K562 (cell line): ENCODE measurements around the gene VPS18. TPM values are rescaled to one million over a fixed set of nuclear protein-coding genes. Genes with fewer than 3 reads are reported as not detected.

ENCODE experiments used
- ATAC-seq: fragments of 200-7000 bp; cut with Tn5 transposase; 3 replicates; pipeline ENCODE4 v1.9.1; 2020; ENCODE audit warnings: moderate library complexity
- BruUV-seq: library from RNA; stranded (reverse); fragments of 400-500 nt; replicated peaks from 2 replicates; lab custom pipeline; 2021; lab: Mats Ljungman, UMichigan
- CTCF ChIA-PET: fragments of 300-600 bp; formaldehyde crosslinking; extraction: SDS; loops from one replicate; lab custom pipeline; 2021; ENCODE audit warnings: low intra/inter-chr PET ratio; lab: Yijun Ruan, JAX
- POLR2A ChIA-PET: fragments of 300-600, 350-650 bp; sonication (Branson Sonifier 250); formaldehyde crosslinking; extraction: SDS; loops from one replicate; lab custom pipeline; 2021; ENCODE audit warnings: antibody characterized with exemption, inconsistent platforms; lab: Yijun Ruan, JAX
- DNase-seq, 4 experiments: peaks; one replicate each; pipeline versions ENCODE4 v3.0.0 to v3.0.0-alpha.2; 2011 to 2018; ENCODE audit warnings: low spot score in 3 of 4, mixed read lengths in 3 of 4; ENCODE audit errors: extremely low read depth in 1 of 4
- FAIRE-seq: peaks from 2 replicates; lab custom pipeline; 2011; peaks lifted over from hg19 to GRCh38; lab: Jason Lieb, UNC
- H2AFZ ChIP-seq: 2 replicates; pipeline ENCODE4 v1.6.0; 2011; ENCODE audit warnings: low read depth, low read length, control low read depth, inconsistent platforms
- H3K27ac ChIP-seq: fragments of 200-600 bp; 3 replicates; pipeline ENCODE4 v1.8.0; 2011; ENCODE audit warnings: low read depth, mild to moderate bottlenecking, control low read depth, inconsistent platforms, low read length, moderate library complexity, mixed read lengths; ENCODE audit errors: extremely low read depth
- H3K27me3 ChIP-seq, 2 experiments: fragments of 300-600 bp in 1 of 2; 2 replicates in 1 of 2; 3 replicates in 1 of 2; pipeline versions ENCODE4 v1.6.0 to v1.8.0; 2011; ENCODE audit warnings: inconsistent platforms in 2 of 2, low read length in 2 of 2, mild to moderate bottlenecking in 1 of 2, mixed read lengths in 1 of 2, moderate library complexity in 1 of 2; ENCODE audit not compliant: control insufficient read depth in 2 of 2, insufficient read depth in 2 of 2
- H3K36me3 ChIP-seq: fragments of 300-600 bp; 3 replicates; pipeline ENCODE4 v1.8.0; 2011; ENCODE audit warnings: mild to moderate bottlenecking, low read length, inconsistent platforms; ENCODE audit not compliant: control insufficient read depth, insufficient read depth
- H3K4me1 ChIP-seq, 2 experiments: fragments of 200-600 bp in 1 of 2; replicated peaks in 1 of 2; 2 replicates in 1 of 2; 3 replicates in 1 of 2; pipeline versions ENCODE4 v1.5.1 to v1.8.0; 2011; ENCODE audit warnings: inconsistent platforms in 2 of 2, low read length in 2 of 2, mild to moderate bottlenecking in 1 of 2, mixed read lengths in 1 of 2, moderate library complexity in 1 of 2; ENCODE audit not compliant: control insufficient read depth in 2 of 2, insufficient read depth in 2 of 2
- H3K4me2 ChIP-seq: 2 replicates; pipeline ENCODE4 v1.6.1; 2011; ENCODE audit warnings: low read length, control low read depth, inconsistent platforms, mixed read lengths; ENCODE audit not compliant: insufficient read depth
- H3K4me3 ChIP-seq: fragments of 200-600 bp; sonication (generic), shearing (Covaris generic); 2 replicates; pipeline ENCODE4 v1.5.1; 2016; ENCODE audit warnings: control low read depth, inconsistent platforms
- H3K79me2 ChIP-seq: fragments of 200-600 bp; 3 replicates; pipeline ENCODE4 v1.8.0; 2011; ENCODE audit warnings: low read length, inconsistent platforms; ENCODE audit not compliant: control insufficient read depth, insufficient read depth
- H3K9ac ChIP-seq, 2 experiments: 2 replicates each; pipeline versions ENCODE4 v1.6.0 to v1.6.1; 2011; ENCODE audit warnings: low read depth in 2 of 2, low read length in 2 of 2, control low read depth in 1 of 2, inconsistent platforms in 1 of 2, mild to moderate bottlenecking in 1 of 2, mixed read lengths in 1 of 2; ENCODE audit not compliant: insufficient read depth in 1 of 2
- H3K9me1 ChIP-seq: one replicate; pipeline ENCODE4 v1.6.0; 2011; ENCODE audit warnings: inconsistent platforms, mild to moderate bottlenecking, low read length, moderate library complexity; ENCODE audit not compliant: control insufficient read depth, insufficient read depth
- H3K9me3 ChIP-seq: replicated peaks from 2 replicates; pipeline ENCODE4 v1.5.1; 2011; ENCODE audit warnings: low read depth, low read length, inconsistent platforms; ENCODE audit not compliant: control insufficient read depth, insufficient read depth
- H4K20me1 ChIP-seq: replicated peaks from 2 replicates; pipeline ENCODE4 v1.6.1; 2011; ENCODE audit warnings: low read length, inconsistent platforms, mixed read lengths; ENCODE audit not compliant: control insufficient read depth, insufficient read depth
- RBBP5 ChIP-seq: fragments of 200-600 bp; sonication (generic); IDR thresholded peaks from 2 replicates; pipeline ENCODE4 v1.6.1; 2012; ENCODE audit warnings: borderline replicate concordance, mild to moderate bottlenecking, low read length, control low read depth, inconsistent platforms; ENCODE audit not compliant: insufficient read depth, poor library complexity, severe bottlenecking
- SIX5 ChIP-seq, 2 experiments: IDR thresholded peaks; 2 replicates each; pipeline ENCODE4 v1.6.1; 2011; ENCODE audit warnings: low read length in 2 of 2, borderline replicate concordance in 1 of 2, low read depth in 1 of 2, mild to moderate bottlenecking in 1 of 2, moderate library complexity in 1 of 2; ENCODE audit not compliant: insufficient read depth in 1 of 2
- ZNF133 ChIP-seq: fragments of 250-450 bp; sonication (Bioruptor Pico); IDR thresholded peaks from 2 replicates; pipeline ENCODE4 v1.4.0; 2020; ENCODE audit warnings: mild to moderate bottlenecking
- ZNF274 ChIP-seq: IDR thresholded peaks from 2 replicates; pipeline ENCODE4 v1.6.1; 2011; ENCODE audit warnings: low read depth, mild to moderate bottlenecking, low read length, moderate library complexity, borderline replicate concordance
- ZNF644 ChIP-seq: fragments of 200-800 bp; sonication (Bioruptor generic); IDR thresholded peaks from 2 replicates; pipeline ENCODE4 v1.6.1; 2016; ENCODE audit warnings: low read depth, missing genetic modification characterization, missing compliant biosample characterization
- ZNF780A ChIP-seq: fragments of 250-450 bp; sonication (Bioruptor Pico); IDR thresholded peaks from 2 replicates; pipeline ENCODE4 v1.5.0; 2021; ENCODE audit warnings: mild to moderate bottlenecking
- WGBS: fragments of 100-300 bp; shearing (Covaris generic); methylation state at CpG from one replicate; pipeline ENCODE4 v1.1.6; 2016; ENCODE audit warnings: low coverage, mixed read lengths; ENCODE audit not compliant: insufficient coverage; ENCODE audit errors: missing lambda C conversion rate; 5-methylcytosine and 5-hydroxymethylcytosine counted together
- in situ Hi-C: fragments of 300-500 bp; cut with MboI; formaldehyde crosslinking; loops from 4 replicates; pipeline ENCODE4 v1.15.0; 2018; ENCODE audit warnings: inconsistent platforms, mixed read lengths
- intact Hi-C: fragments of 100-400 bp; cut with micrococcal nuclease; formaldehyde crosslinking; loops from 2 replicates; pipeline ENCODE4 v1.14.2; 2022
- polyA plus RNA-seq, 8 experiments: library from polyadenylated mRNA; depleted of rRNA in 4 of 8; stranded (reverse) in 5 of 8; unstranded in 3 of 8; fragments of >200 nt; fragmentation: Nextera tagmentation in 2 of 8; fragmentation: Illumina TruSeq in 1 of 8; extraction: Ambion mirVana in 2 of 8; extraction: Trizol in 1 of 8; gene quantifications; 2 replicates each; pipeline versions ENCODE4 v1.2.1 to v1.2.3, GENCODE V29; 2011 to 2014; ENCODE audit warnings: inconsistent platforms in 1 of 8, missing spikeins in 1 of 8
- total RNA-seq, 7 experiments: library from RNA; depleted of rRNA in 6 of 7; stranded (reverse); fragments of >200 nt in 6 of 7; fragmentation: Illumina TruSeq in 2 of 7; extraction: Trizol in 2 of 7; gene quantifications; 2 replicates each; pipeline versions ENCODE4 v1.2.1 to v1.2.3, GENCODE V29; 2011 to 2021; ENCODE audit warnings: low replicate concordance in 1 of 7
- TF ChIP-seq, protein P1 (sequence below): sonication (generic); formaldehyde crosslinking; IDR thresholded peaks from 2 replicates; pipeline ENCODE4 v1.8.1; 2023; ENCODE audit warnings: mild to moderate bottlenecking, missing genetic modification reagents
- TF ChIP-seq, protein P2 (sequence below): fragments of 450-650 bp; IDR thresholded peaks from 2 replicates; pipeline ENCODE4 v1.6.1; 2017; ENCODE audit warnings: antibody characterized with exemption

Gene VPS18
- total and polyA plus RNA-seq, 9 of the 15 experiments (the other 6 are each of a cell fraction or from before 2014, with no cell fraction given) = 0.73 to 19.9 (median 8.5) TPM

DNA sequence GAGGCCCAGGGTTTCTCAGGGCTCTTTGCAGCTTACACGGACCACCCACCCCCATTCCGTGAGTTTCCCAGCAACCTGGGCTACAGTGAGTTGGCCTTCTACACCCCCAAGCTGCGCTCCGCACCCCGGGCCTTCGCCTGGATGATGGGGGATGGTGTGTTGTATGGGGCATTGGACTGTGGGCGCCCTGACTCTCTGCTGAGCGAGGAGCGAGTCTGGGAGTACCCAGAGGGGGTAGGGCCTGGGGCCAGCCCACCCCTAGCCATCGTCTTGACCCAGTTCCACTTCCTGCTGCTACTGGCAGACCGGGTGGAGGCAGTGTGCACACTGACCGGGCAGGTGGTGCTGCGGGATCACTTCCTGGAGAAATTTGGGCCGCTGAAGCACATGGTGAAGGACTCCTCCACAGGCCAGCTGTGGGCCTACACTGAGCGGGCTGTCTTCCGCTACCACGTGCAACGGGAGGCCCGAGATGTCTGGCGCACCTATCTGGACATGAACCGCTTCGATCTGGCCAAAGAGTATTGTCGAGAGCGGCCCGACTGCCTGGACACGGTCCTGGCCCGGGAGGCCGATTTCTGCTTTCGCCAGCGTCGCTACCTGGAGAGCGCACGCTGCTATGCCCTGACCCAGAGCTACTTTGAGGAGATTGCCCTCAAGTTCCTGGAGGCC is 5.4 kb downstream of the VPS18 start:
- Histone ChIP-seq H3K9me3 (no peaks in the 10 kb centered on the region), H3K4me1 (peaks cover 6 to 22% of the 10 kb centered on the region in 2 experiments; a peak in 4 of 5 replicates), H3K36me3 (peaks cover 68% of the 10 kb centered on the region; the same call in 2 of the 3 replicates), H3K27ac (no peak overlapping the region), H3K9ac (peak overlapping the region in 1 of 2 experiments; percentile 47; a peak in 1 of 4 replicates), H4K20me1 (peaks cover 24% of the 10 kb centered on the region; the same call in 1 of the 2 replicates), H2AFZ (no peak overlapping the region), H3K4me2 (no peak overlapping the region), H3K9me1 (no peaks in the 10 kb centered on the region), H3K4me3 (no peak overlapping the region), H3K27me3 (no peaks in the 10 kb centered on the region), H3K79me2 (peaks cover 15% of the 10 kb centered on the region)
- intact Hi-C loops (loop anchor here (10.0 kb wide), 2 partner anchors 195 to 305 kb away; partner anchors contain the start of gene KNL1), in situ Hi-C loops (loop anchor here (10.0 kb wide), 1 partner anchor 225 kb away; no protein-coding TSS in a partner anchor)
- no TSS peak for BruUV-seq
- ChIA-PET POLR2A (interaction anchor here (0.7 to 1.1 kb wide), 2 partner anchors 8 to 28 kb away, joined by 3 to 4 read pairs; no protein-coding TSS in a partner anchor), CTCF (no interaction called here)
- no peak for ATAC-seq
- TF ChIP-seq ZNF644 (tag) (no peak), ZNF133 (CRISPR knock-in tag) (no peak), RBBP5 (no peak), ZNF780A (CRISPR knock-in tag) (no peak), SIX5 (IDR thresholded peaks at IDR 0.05; ENCODE audit: borderline replicate concordance in 1 of 2, insufficient read depth in 1 of 2, low read depth in 1 of 2, low read length in 2 of 2) (no peak), ZNF274 (no peak)
- TF ChIP-seq, protein P1, sequence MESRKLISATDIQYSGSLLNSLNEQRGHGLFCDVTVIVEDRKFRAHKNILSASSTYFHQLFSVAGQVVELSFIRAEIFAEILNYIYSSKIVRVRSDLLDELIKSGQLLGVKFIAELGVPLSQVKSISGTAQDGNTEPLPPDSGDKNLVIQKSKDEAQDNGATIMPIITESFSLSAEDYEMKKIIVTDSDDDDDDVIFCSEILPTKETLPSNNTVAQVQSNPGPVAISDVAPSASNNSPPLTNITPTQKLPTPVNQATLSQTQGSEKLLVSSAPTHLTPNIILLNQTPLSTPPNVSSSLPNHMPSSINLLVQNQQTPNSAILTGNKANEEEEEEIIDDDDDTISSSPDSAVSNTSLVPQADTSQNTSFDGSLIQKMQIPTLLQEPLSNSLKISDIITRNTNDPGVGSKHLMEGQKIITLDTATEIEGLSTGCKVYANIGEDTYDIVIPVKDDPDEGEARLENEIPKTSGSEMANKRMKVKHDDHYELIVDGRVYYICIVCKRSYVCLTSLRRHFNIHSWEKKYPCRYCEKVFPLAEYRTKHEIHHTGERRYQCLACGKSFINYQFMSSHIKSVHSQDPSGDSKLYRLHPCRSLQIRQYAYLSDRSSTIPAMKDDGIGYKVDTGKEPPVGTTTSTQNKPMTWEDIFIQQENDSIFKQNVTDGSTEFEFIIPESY (CRISPR knock-in tag) = peak; percentile 84
- TF ChIP-seq, protein P2, sequence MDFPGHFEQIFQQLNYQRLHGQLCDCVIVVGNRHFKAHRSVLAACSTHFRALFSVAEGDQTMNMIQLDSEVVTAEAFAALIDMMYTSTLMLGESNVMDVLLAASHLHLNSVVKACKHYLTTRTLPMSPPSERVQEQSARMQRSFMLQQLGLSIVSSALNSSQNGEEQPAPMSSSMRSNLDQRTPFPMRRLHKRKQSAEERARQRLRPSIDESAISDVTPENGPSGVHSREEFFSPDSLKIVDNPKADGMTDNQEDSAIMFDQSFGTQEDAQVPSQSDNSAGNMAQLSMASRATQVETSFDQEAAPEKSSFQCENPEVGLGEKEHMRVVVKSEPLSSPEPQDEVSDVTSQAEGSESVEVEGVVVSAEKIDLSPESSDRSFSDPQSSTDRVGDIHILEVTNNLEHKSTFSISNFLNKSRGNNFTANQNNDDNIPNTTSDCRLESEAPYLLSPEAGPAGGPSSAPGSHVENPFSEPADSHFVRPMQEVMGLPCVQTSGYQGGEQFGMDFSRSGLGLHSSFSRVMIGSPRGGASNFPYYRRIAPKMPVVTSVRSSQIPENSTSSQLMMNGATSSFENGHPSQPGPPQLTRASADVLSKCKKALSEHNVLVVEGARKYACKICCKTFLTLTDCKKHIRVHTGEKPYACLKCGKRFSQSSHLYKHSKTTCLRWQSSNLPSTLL = no peak
- 93% methylated on average over 31 of the region's 33 CpGs for WGBS
- no peak for DNase-seq
- FAIRE-seq = no peak
